Sigmoid colon (tissue), 7 donors: Measurements from ENCODE around the gene CD81. TPM values are rescaled to one million over a fixed set of nuclear protein-coding genes. Genes with fewer than 3 reads are reported as not detected.

Experiments used
- DNase-seq: peaks from one replicate; pipeline ENCODE4 v3.0.0-alpha.2; 2019
- H3K27ac ChIP-seq, 4 donors: fragments of 200-600 bp; sonication (generic); one replicate each; pipeline ENCODE4 v1.5.1; 2016 to 2019; ENCODE audit warnings: mild to moderate bottlenecking in 1 of 4
- H3K27me3 ChIP-seq, 3 donors: fragments of 200-600 bp; sonication (generic); one replicate each; pipeline ENCODE4 v1.5.1; 2019; ENCODE audit warnings: mild to moderate bottlenecking in 1 of 3
- H3K36me3 ChIP-seq, 4 donors: fragments of 200-600 bp; sonication (generic); one replicate each; pipeline ENCODE4 v1.5.1; 2016 to 2019
- H3K4me1 ChIP-seq, 4 donors: fragments of 200-600 bp; sonication (generic); one replicate each; pipeline ENCODE4 v1.5.1; 2017 to 2019
- H3K4me3 ChIP-seq, 4 donors: fragments of 200-600 bp; sonication (generic); one replicate each; pipeline ENCODE4 v1.5.1; 2017 to 2019; ENCODE audit warnings: mild to moderate bottlenecking in 2 of 4, moderate library complexity in 1 of 4
- H3K9me3 ChIP-seq, 4 donors: fragments of 200-600 bp in 3 of 4; sonication (generic) in 3 of 4; one replicate each; pipeline versions ENCODE4 v1.5.1 to v1.6.1; 2013 to 2019
- CTCF ChIP-seq, 4 experiments: fragments of 450-650 bp in 3 of 4; fragments of 200-600 bp in 1 of 4; IDR thresholded peaks; one replicate each; pipeline ENCODE4 v1.5.1; 2016 to 2019; ENCODE audit warnings: antibody characterized with exemption in 4 of 4, mild to moderate bottlenecking in 3 of 4, moderate library complexity in 2 of 4
- EP300 ChIP-seq, 4 donors: sonication (generic); formaldehyde crosslinking; IDR thresholded peaks; one replicate each; pipeline ENCODE4 v1.6.1; 2017; ENCODE audit warnings: antibody characterized with exemption in 4 of 4
- POLR2A ChIP-seq, 2 donors: fragments of 450-650 bp; IDR thresholded peaks; one replicate each; pipeline ENCODE4 v1.6.1; 2016; ENCODE audit warnings: antibody characterized with exemption in 2 of 2, mild to moderate bottlenecking in 2 of 2, moderate library complexity in 2 of 2
- POLR2AphosphoS5 ChIP-seq, 4 donors: sonication (generic); formaldehyde crosslinking; IDR thresholded peaks; one replicate each; pipeline ENCODE4 v1.6.1; 2017; ENCODE audit warnings: antibody characterized with exemption in 4 of 4
- WGBS, 2 donors: extraction: QIAGEN DNeasy Blood & Tissue Kit; methylation state at CpG; one replicate each; pipeline ENCODE4 v1.1.7; 2013; 5-methylcytosine and 5-hydroxymethylcytosine counted together
- intact Hi-C: fragments of 100-400 bp; cut with DNase I; formaldehyde crosslinking; loops from one replicate; pipeline ENCODE4 v1.15.1; 2023
- polyA plus RNA-seq, 3 donors: library from polyadenylated mRNA; stranded (reverse); fragments of 200-250 nt; gene quantifications; one replicate each; pipeline ENCODE4 v1.2.3, GENCODE V29; 2013
- small RNA-seq, 3 donors: library from RNA; depleted of rRNA; stranded (forward); fragments of <200 nt; gene quantifications; one replicate each; pipeline ENCODE3, GENCODE V24; 2016
- total RNA-seq, 4 donors: library from RNA; depleted of rRNA; stranded (reverse); fragments of >200 nt; gene quantifications; one replicate each; pipeline ENCODE4 v1.1.0, GENCODE V29; 2016
- donor health status: healthy with polysubstance abuse.
- donor health status: Bipolar disorder and iron deficiency.
- donor health status: healthy.

CD81 gene
- total and polyA plus RNA-seq, 7 donors, result 67.9 to 625 (median 401) TPM

- Histone ChIP-seq H3K4me1 (peaks cover 0 to 15% (median 4%) of the 10 kb centered on the region in 4 donors), H3K4me3 (no peak overlapping the region), H3K9me3 (no peaks in the 10 kb centered on the region), H3K27me3 (peaks cover 18 to 83% (median 53%) of the 10 kb centered on the region in 3 donors), H3K36me3 (no peaks in the 10 kb centered on the region), H3K27ac (no peak overlapping the region)
- no peak for DNase-seq
- 27 to 44% methylated on average over 15 of the region's 15 CpGs for WGBS, 2 donors
- intact Hi-C loops, result no loop called here
- no peak for TF ChIP-seq POLR2AphosphoS5 (IDR thresholded peaks at IDR 0.05)
- no peak for TF ChIP-seq CTCF (IDR thresholded peaks at IDR 0.05)
- no peak for TF ChIP-seq EP300 (IDR thresholded peaks at IDR 0.05)
- no peak for TF ChIP-seq POLR2A (IDR thresholded peaks at IDR 0.05)
These were observed 69.6 kb downstream of the CD81 start for GRCh38 chr11:2446590-2447252.

Small RNAs within 50 kb of the gene (small RNA-seq; reads per million reads assigned to genes)
- 0 reads per million in 3 donors for gene RF00019

Other genes starting within 250 kb of the CD81 start
- gene IGF2, start 237.9 kb upstream of the CD81 start, total RNA-seq, result 10 to 100 TPM; 13.9 to 63.1 (median 27.0) TPM
- gene IGF2, start 237.9 kb upstream of the CD81 start, polyA plus RNA-seq, result 1 to 10 TPM; 1.6 to 7.8 (median 2.4) TPM
- gene INS, start 216.1 kb upstream of the CD81 start, total RNA-seq, result not detected
- gene INS, start 216.1 kb upstream of the CD81 start, polyA plus RNA-seq, result 10 to 100 TPM in 1 of 3 donors, under 1 TPM in 1, not detected in 1; 0.73 to 51.7 TPM
- not detected for gene TH, start 205.5 kb upstream of the CD81 start, total RNA-seq
- gene TH, start 205.5 kb upstream of the CD81 start, polyA plus RNA-seq, result under 1 TPM in 1 of 3 donors, not detected in 2; 0.17 TPM
- under 1 TPM in 2 of 4 donors, not detected in 2; 0.28 to 0.33 TPM for gene ASCL2, start 106.7 kb upstream of the CD81 start, total RNA-seq
- gene ASCL2, start 106.7 kb upstream of the CD81 start, polyA plus RNA-seq, result 1 to 10 TPM; 1.2 to 4.8 (median 1.4) TPM
- gene C11orf21, start 75.4 kb upstream of the CD81 start, total RNA-seq, result under 1 TPM in 2 of 4 donors, not detected in 2; 0.68 to 0.71 TPM
- 1 to 10 TPM in 1 of 3 donors, not detected in 2; 6.2 TPM for gene C11orf21, start 75.4 kb upstream of the CD81 start, polyA plus RNA-seq
- gene TSPAN32, start 75.3 kb upstream of the CD81 start, total RNA-seq, result 1 to 10 TPM in 2 of 4 donors, under 1 TPM in 2; 0.81 to 5.3 (median 0.95) TPM
- 1 to 10 TPM in 1 of 3 donors, not detected in 2; 4.6 TPM for gene TSPAN32, start 75.3 kb upstream of the CD81 start, polyA plus RNA-seq
- 10 to 100 TPM; 45.1 to 60.1 (median 53.2) TPM for gene TSSC4, start 23.4 kb downstream of the CD81 start, total RNA-seq
- 10 to 100 TPM; 43.7 to 51.1 (median 47.7) TPM for gene TSSC4, start 23.4 kb downstream of the CD81 start, polyA plus RNA-seq
- gene TRPM5, start 67.2 kb downstream of the CD81 start, total RNA-seq, result not detected
- gene TRPM5, start 67.2 kb downstream of the CD81 start, polyA plus RNA-seq, result 1 to 10 TPM in 1 of 3 donors, under 1 TPM in 1, not detected in 1; 0.60 to 2.8 TPM
- 1 to 10 TPM; 1.1 to 3.8 (median 3.1) TPM for gene KCNQ1, start 67.7 kb downstream of the CD81 start, total RNA-seq
- 10 to 100 TPM in 1 of 3 donors, 1 to 10 TPM in 2; 7.8 to 25.2 (median 9.5) TPM for gene KCNQ1, start 67.7 kb downstream of the CD81 start, polyA plus RNA-seq